ENCODE measurements around the gene C10orf143. TPM values are rescaled to one million over a fixed set of nuclear protein-coding genes. Genes with fewer than 3 reads are reported as not detected.

C10orf143 gene
- total RNA-seq: 1 to 10 TPM; 4.3 to 5.8 TPM
- 11.7 TPM for polyA plus RNA-seq (2013, experiment 1 of 2)
- polyA plus RNA-seq (2013, experiment 2 of 2): 9.9 TPM
- 1.4 to 13.9 (median 4.7) reads per million in 172 experiments for total RNA-seq

DNA sequence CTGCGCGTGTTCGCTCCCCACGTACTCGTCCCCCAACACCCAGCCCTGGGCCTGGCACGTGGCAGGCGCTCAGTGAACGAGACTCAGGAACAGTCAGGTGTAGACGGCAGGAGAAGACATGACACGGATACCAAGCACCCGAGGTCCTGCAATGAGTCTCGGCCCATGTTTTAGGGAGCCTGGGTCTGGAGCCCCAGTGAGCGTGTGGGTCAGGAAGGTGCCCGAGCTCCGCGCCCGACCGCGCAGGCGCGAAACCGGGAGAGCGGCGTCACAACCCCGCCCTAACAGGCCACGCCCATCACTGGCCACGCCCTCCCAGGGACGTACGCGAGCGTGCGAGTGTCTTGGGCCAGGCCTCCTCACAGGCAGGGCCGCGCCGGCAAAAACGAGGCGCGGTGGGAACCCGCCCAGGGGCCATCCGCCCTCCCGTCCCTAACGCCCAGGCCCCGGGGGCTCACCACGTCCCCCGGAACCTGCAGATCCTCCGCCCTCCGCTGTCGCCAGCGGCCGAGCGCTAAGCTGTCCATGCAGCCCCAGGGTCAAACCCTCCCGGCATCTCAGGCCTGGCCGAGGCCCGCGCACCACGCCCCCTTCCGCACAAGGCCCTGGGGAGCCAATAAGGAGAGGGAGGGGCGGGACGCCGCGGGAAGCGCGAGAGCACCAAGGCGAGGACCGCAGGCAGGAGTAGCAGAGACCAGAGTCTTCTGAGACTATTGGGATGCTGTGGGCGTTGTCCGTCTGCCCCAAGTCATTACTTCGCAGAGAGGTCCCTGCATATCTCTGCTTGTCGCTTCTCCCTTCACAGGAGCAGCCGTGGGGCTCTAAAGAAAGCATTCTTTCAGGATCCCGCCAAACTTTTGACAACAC lies at the start of gene C10orf143:
Gene C10orf143, minus strand, starts transcription at position 585 of the 867 bp plus-strand sequence. Its CDS starts 58 bp downstream, at position 527.
- POLR2A ChIA-PET: interaction anchor here (0.6 to 3.5 kb wide), 20 partner anchors 9 to 1986 kb away, joined by 3 to 212 read pairs (median 6); partner anchors contain the start of genes GLRX3 and MGMT
- DNase-seq: peak; percentile 96 to 100 (median 98)
- Histone ChIP-seq H3K27me3 (ENCODE audit: control insufficient read depth in 1 of 2, insufficient read depth in 2 of 2, low read length in 2 of 2) (no peaks in the 10 kb centered on the region), H3K4me3 (ENCODE audit: low read length) (peak within 1 kb of the TSS; percentile 70), H3K9me3 (ENCODE audit: control insufficient read depth in 1 of 2, insufficient read depth in 1 of 2, low read length in 2 of 2) (no peaks in the 10 kb centered on the region), H3K27ac (ENCODE audit: low read depth in 1 of 2, low read length in 2 of 2) (peak within 1 kb of the TSS; percentile 90 to 91), H3K36me3 (ENCODE audit: insufficient read depth, low read length) (peaks cover 3% of the 10 kb centered on the region), H3K4me1 (ENCODE audit: insufficient read depth, low read length) (peaks cover 36% of the 10 kb centered on the region)
- Mint-ChIP-seq H3K4me1 (ENCODE audit: low read depth) (peaks cover 66% of the 10 kb centered on the region), H3K27me3 (no peaks in the 10 kb centered on the region), H3K27ac (peak within 1 kb of the TSS; percentile 96), H3K9me3 (no peaks in the 10 kb centered on the region), H3K36me3 (ENCODE audit: low read depth) (peaks cover 27% of the 10 kb centered on the region), H3K4me3 (peak within 1 kb of the TSS; percentile 99)
- CTCF ChIA-PET: interaction anchor here (1.0 to 3.2 kb wide), 14 partner anchors 17 to 1898 kb away, joined by 3 to 30 read pairs (median 3); partner anchors contain the start of gene GLRX3
- ATAC-seq (ENCODE audit: poor library complexity): peak; percentile 76
- TF ChIP-seq CTCF (IDR thresholded peaks at IDR 0.05): no peak
- intact Hi-C loops (cut with DNase I, micrococcal nuclease): loop anchor here (1.0 to 10.0 kb wide), 5 partner anchors 26 to 1073 kb away; partner anchors contain the start of genes GLRX3 (in 2 of the 2) and MGMT (in 2 of the 2)

DNA sequence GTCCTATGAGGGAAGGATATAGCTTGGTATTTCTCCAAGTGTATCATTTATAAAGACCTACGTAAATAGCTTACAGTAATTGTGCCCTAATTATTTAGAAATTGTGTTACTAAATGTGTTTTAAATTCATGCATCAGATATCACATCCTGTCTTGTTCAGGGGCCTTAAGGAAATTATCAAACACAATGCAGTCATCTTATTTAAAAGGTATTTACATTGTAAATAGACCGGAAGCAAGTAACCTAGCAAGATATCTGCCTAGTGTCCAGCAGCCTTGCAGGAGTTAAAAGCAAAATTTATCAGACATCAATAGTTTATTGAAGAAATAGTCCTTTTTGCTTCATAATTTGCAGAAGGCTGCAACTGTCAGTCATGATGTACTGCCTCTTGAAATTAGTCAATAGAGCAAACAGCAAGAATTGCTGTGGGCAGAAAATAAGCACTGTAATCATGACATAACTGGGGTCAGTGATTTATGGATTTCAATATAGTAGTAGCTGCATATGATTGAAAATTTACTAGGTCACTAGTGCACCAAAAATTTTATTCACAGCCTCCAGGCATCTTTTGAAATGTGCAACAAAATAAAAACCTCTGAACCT lies 48.7 kb upstream of the C10orf143 start:
- no peak overlapping the region for H3K4me3 Mint-ChIP-seq
- no peak overlapping the region for H3K4me3 ChIP-seq (ENCODE audit: low read length)
- peaks cover 44% of the 10 kb centered on the region for H3K4me1 Mint-ChIP-seq (ENCODE audit: low read depth)
- POLR2A ChIA-PET: no interaction called here
- DNase-seq (no peak), ATAC-seq (ENCODE audit: poor library complexity) (no peak)
- H3K27ac Mint-ChIP-seq: no peak overlapping the region
- CTCF ChIA-PET: no interaction called here
- peaks cover 62% of the 10 kb centered on the region for H3K36me3 Mint-ChIP-seq (ENCODE audit: low read depth)
- no peaks in the 10 kb centered on the region for H3K27me3 Mint-ChIP-seq
- no peak overlapping the region for H3K27ac ChIP-seq (ENCODE audit: low read depth in 1 of 2, low read length in 2 of 2)
- no peaks in the 10 kb centered on the region for H3K27me3 ChIP-seq (ENCODE audit: control insufficient read depth in 1 of 2, insufficient read depth in 2 of 2, low read length in 2 of 2)
- H3K9me3 ChIP-seq (ENCODE audit: control insufficient read depth in 1 of 2, insufficient read depth in 1 of 2, low read length in 2 of 2): no peaks in the 10 kb centered on the region
- no peaks in the 10 kb centered on the region for H3K9me3 Mint-ChIP-seq
- no peak for TF ChIP-seq CTCF (IDR thresholded peaks at IDR 0.05)
- no peaks in the 10 kb centered on the region for H3K4me1 ChIP-seq (ENCODE audit: insufficient read depth, low read length)
- peaks cover 37% of the 10 kb centered on the region for H3K36me3 ChIP-seq (ENCODE audit: insufficient read depth, low read length)
- intact Hi-C loops (cut with DNase I, micrococcal nuclease): no loop called here

GRCh38 chr10:130146042-130146441 lies 35.4 kb upstream of the C10orf143 start:
- peaks cover 67% of the 10 kb centered on the region for H3K36me3 Mint-ChIP-seq (ENCODE audit: low read depth)
- CTCF ChIA-PET: no interaction called here
- H3K27me3 Mint-ChIP-seq: no peaks in the 10 kb centered on the region
- H3K9me3 ChIP-seq (ENCODE audit: control insufficient read depth in 1 of 2, insufficient read depth in 1 of 2, low read length in 2 of 2): no peaks in the 10 kb centered on the region
- H3K9me3 Mint-ChIP-seq: no peaks in the 10 kb centered on the region
- H3K27ac Mint-ChIP-seq: no peak overlapping the region
- DNase-seq (no peak), ATAC-seq (ENCODE audit: poor library complexity) (no peak)
- peaks cover 24% of the 10 kb centered on the region for H3K4me1 ChIP-seq (ENCODE audit: insufficient read depth, low read length)
- no peak for TF ChIP-seq CTCF (IDR thresholded peaks at IDR 0.05)
- intact Hi-C loops (cut with DNase I, micrococcal nuclease): no loop called here
- POLR2A ChIA-PET: no interaction called here
- H3K27ac ChIP-seq (ENCODE audit: low read depth in 1 of 2, low read length in 2 of 2): no peak overlapping the region
- no peak overlapping the region for H3K4me3 ChIP-seq (ENCODE audit: low read length)
- no peak overlapping the region for H3K4me3 Mint-ChIP-seq
- peaks cover 30% of the 10 kb centered on the region for H3K36me3 ChIP-seq (ENCODE audit: insufficient read depth, low read length)
- H3K4me1 Mint-ChIP-seq (ENCODE audit: low read depth): peaks cover 51% of the 10 kb centered on the region
- H3K27me3 ChIP-seq (ENCODE audit: control insufficient read depth in 1 of 2, insufficient read depth in 2 of 2, low read length in 2 of 2): no peaks in the 10 kb centered on the region
